Cardiac fibroblast (primary cell): Measurements from ENCODE around the gene EXOC2.
"Not testable (repeated sequence)": the region's sequence is repeated elsewhere in the genome, so short reads cannot be mapped to it uniquely, and the experiment has no call there.

Source experiments
- DNase-seq, 2 donors: peaks; one replicate each; pipeline versions ENCODE4 v3.0.0 to v3.0.0-alpha.2; 2010; ENCODE audit warnings: low read depth in 2 of 2
- H3K4me3 ChIP-seq, 2 donors: replicated peaks in 1 of 2; 1 replicate in 1 of 2; 2 replicates in 1 of 2; pipeline ENCODE4 v1.5.1; 2011; ENCODE audit warnings: low read depth in 2 of 2, low read length in 2 of 2, mild to moderate bottlenecking in 2 of 2, moderate library complexity in 1 of 2
- TF ChIP-seq, protein P1 (sequence below): IDR thresholded peaks from one replicate; pipeline ENCODE4 v1.5.1; 2011; ENCODE audit warnings: low read depth, mild to moderate bottlenecking, low read length, inconsistent platforms

The EXOC2 gene

DNA sequence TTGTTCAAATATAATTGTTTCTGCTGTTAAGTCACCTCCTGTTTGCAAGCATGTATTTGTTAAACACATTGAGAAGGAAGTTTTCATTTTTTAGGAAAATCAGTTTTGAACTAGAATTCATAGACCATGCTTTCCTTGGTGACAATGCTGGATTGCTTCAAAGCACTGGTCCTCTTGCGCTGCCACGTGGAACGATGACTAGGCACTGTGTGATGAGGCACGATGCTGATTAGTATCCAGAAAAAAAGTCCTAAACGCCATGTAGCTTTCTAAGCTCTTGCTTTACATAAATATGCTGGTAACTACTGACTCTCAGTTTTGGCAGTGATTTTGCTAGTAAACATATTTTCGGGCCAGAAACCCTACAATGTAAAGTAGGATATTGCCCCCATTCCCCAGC is 11.1 kb upstream of the EXOC2 start:
- H3K4me3 ChIP-seq, result no peak overlapping the region
- TF ChIP-seq, protein P1, sequence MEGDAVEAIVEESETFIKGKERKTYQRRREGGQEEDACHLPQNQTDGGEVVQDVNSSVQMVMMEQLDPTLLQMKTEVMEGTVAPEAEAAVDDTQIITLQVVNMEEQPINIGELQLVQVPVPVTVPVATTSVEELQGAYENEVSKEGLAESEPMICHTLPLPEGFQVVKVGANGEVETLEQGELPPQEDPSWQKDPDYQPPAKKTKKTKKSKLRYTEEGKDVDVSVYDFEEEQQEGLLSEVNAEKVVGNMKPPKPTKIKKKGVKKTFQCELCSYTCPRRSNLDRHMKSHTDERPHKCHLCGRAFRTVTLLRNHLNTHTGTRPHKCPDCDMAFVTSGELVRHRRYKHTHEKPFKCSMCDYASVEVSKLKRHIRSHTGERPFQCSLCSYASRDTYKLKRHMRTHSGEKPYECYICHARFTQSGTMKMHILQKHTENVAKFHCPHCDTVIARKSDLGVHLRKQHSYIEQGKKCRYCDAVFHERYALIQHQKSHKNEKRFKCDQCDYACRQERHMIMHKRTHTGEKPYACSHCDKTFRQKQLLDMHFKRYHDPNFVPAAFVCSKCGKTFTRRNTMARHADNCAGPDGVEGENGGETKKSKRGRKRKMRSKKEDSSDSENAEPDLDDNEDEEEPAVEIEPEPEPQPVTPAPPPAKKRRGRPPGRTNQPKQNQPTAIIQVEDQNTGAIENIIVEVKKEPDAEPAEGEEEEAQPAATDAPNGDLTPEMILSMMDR, result no peak
- DNase-seq, result peak in 1 of 2 donors; percentile 26

DNA sequence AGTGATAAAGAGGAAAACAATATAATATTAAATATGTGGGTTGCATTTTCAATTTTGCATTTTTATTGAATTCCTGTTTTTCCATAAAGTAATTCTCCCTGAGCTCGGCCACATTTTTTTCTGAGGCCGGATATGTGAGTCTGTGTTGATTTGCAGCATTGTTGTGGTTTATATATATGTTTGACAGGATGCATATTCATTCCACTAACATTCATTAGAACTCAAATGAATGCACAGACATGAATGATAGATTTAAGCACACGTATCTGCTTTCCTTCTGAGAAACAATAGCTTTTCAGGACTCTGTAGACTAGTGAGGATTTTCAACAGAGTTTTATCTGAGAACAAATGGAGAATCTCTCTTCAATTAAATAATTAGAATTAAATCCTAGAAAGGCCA is 10.6 kb upstream of the EXOC2 start:
- peak in 1 of 2 donors; percentile 28 for DNase-seq
- TF ChIP-seq, protein P1, result no peak
- H3K4me3 ChIP-seq, result no peak overlapping the region

DNA sequence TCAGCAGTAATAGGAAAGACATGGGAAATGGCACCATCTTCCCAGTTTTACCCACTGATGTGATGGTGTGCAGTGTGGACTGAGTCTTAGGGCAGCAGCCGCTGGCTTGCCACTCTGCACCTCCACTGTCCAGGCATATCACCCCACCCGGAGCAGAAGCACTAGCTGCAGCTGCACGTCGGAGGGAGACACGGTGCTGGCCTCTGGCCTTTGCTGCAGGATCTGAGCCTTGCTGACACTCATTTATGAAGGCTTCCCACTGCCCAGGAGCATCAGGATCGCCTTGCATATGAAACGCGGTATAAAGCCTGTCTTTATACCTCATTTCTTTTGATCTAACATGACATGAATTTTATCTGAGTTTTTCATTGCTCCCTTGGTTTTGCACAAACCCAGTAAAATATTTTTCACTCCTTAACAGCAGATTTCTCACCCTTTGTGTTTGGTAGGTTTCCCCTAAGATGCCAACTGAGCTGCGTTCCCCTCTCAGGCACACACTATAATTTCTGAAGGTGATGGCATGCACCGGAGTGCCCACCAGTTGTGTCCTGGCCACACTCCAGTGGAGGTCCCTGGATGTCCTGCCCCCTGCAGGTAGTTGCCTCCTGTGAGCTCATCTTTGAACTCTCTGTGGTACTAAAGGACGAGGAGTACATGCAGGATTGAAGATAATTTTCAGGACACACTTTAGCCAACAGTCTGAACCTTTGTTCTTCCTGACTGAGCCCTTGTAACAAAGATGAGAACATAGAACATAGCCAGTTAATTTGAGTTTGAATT is 9.0 kb upstream of the EXOC2 start:
- TF ChIP-seq, protein P1, result no peak
- H3K4me3 ChIP-seq, result no peak overlapping the region
- no peak for DNase-seq

DNA sequence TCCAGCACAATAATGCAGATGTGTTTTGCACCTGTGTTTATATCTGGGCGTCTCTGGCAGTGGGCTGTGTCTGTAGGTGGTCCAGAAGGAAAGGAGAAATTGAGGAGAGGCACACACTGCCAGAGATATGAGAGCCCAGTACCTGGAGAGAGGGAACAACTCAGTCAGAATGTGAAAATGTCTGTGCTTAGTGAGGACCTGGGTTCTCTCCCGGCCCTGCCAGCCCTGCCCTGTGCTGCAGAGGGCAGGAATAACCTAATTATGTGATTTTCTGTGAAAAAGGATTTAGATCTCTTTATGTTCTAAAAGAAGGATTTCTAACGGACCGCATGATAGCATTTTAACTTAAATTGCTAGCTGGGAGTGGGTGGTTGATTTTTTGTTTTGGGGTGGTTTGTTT is 8.3 kb upstream of the EXOC2 start:
- no peak overlapping the region for H3K4me3 ChIP-seq
- TF ChIP-seq, protein P1, result no peak
- no peak for DNase-seq

DNA sequence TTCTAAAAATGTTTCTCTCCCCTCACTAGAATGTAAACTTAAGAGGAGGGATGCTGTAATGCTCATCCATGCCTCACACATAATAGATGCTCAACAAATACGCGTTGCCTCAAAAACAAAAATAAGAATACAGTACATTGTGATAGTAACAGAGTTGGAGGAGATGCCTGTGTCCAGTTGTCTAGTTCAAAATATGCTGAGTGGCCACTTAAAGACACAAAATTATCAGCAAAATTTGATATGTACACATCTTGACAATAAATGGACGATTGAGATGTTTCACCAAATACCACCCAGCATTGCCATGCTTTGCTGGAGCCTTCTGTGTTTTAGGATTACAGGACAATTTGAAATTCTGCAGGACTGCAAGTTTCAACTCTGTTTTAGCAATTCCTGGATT is 7.6 kb upstream of the EXOC2 start:
- H3K4me3 ChIP-seq, result no peak overlapping the region
- TF ChIP-seq, protein P1, result no peak
- DNase-seq, result no peak

DNA sequence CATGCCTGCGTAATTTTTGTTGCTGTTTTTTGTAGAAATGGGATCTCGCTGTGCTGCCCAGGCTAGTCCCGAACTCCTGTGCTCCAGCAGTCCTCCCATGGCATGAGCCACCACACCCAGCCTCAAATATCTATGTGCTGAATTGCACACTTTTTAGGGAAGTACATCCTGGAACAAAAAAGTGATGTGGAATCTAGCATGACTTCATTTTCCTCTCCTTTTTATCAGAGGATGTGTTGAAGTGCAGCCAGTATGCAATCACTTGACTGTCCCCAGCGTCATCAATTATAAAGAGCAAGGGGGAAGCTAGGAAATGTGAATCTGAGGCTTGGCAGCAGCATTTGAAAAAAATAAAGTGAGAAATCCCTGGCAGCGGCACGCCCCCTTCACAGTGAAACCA is 6.4 kb upstream of the EXOC2 start:
- H3K4me3 ChIP-seq, result no peak overlapping the region
- TF ChIP-seq, protein P1, result no peak
- DNase-seq, result peak; percentile 20 to 29

DNA sequence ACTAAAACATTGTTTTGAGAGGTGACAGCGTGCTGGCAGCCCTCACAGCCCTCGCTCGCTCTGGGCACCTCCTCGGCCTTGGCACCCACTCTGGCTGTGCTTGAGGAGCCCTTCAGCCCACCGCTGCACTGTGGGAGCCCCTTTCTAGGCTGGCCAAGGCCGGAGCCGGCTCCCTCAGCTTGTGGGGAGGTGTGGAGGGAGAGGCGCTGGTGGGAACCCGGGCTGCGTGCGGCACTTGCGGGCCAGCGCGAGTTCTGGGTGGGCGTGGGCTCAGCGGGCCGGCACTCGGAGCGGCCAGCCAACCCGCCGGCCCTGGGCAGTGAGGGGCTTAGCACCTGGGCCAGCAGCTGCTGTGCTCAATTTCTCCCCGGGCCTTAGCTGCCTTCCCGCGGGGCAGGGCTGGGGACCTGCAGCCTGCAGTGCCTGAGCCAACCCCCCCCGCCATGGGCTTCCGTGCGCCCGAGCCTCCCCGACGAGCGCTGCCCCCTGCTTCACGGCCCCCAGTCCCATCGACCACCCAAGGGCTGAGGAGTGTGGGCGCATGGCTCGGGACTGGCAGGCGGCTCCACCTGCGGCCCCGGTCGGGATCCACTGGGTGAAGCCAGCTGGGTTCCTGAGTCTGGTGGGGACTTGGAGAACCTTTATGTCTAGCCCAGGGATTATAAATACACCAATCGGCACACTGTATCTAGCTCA is 1.6 kb upstream of the EXOC2 start:
- DNase-seq, H3K4me3 ChIP-seq: not testable (repeated sequence)
